Activated naive CD8-positive, alpha-beta T cell treated with anti-CD3 and anti-CD28 coated beads, Interleukin-2, amount 10 ng/mL, durations not matched to agents 7 days and 5 days (primary cell): ENCODE data around the gene PRR7. TPM values are rescaled to one million over a fixed set of nuclear protein-coding genes. Genes with fewer than 3 reads are reported as not detected.

Source experiments
- ATAC-seq: fragments of 150-1000 bp; cut with Tn5 transposase; one replicate; pipeline ENCODE4 v1.10.0; 2021; ENCODE audit warnings: low read depth, moderate library complexity
- POLR2A ChIA-PET: fragments of 350-600 bp; sonication (Branson Sonifier 250); formaldehyde crosslinking; loops from one replicate; lab custom pipeline; 2021; ENCODE audit warnings: antibody characterized with exemption; lab: Charles Lee
- DNase-seq: peaks from one replicate; pipeline ENCODE4 v3.0.0; 2021
- H3K27ac Mint-ChIP-seq: one replicate; pipeline ENCODE4 v1.8.0; 2022; ENCODE audit warnings: mild to moderate bottlenecking, mixed read lengths
- H3K27me3 Mint-ChIP-seq: one replicate; pipeline ENCODE4 v1.8.0; 2022; ENCODE audit warnings: mild to moderate bottlenecking, moderate library complexity, mixed read lengths
- H3K36me3 Mint-ChIP-seq: one replicate; pipeline ENCODE4 v1.8.0; 2021; ENCODE audit warnings: mild to moderate bottlenecking, mixed read lengths
- H3K4me1 Mint-ChIP-seq: one replicate; pipeline ENCODE4 v1.8.0; 2021; ENCODE audit warnings: mixed read lengths
- H3K4me3 Mint-ChIP-seq: one replicate; pipeline ENCODE4 v1.8.0; 2022; ENCODE audit warnings: mild to moderate bottlenecking, moderate library complexity, mixed read lengths
- H3K9me3 Mint-ChIP-seq: one replicate; pipeline ENCODE4 v1.8.0; 2021; ENCODE audit warnings: mixed read lengths
- total RNA-seq, 2 experiments: library from RNA; stranded (reverse); gene quantifications; one replicate each; pipeline ENCODE4 v1.2.3, GENCODE V29; 2021

Gene PRR7
- total RNA-seq, 2 experiments from 2014 or later, result 10.0 to 10.6 TPM

- DNase-seq (no peak), ATAC-seq (no peak)
- Mint-ChIP-seq H3K36me3 (peaks cover 12% of the 10 kb centered on the region), H3K4me3 (no peak overlapping the region), H3K27ac (peak overlapping the region; percentile 60), H3K9me3 (no peaks in the 10 kb centered on the region), H3K4me1 (peaks cover 21% of the 10 kb centered on the region), H3K27me3 (no peaks in the 10 kb centered on the region)
- POLR2A ChIA-PET, result interaction anchor here (2.2 to 4.1 kb wide), 2 partner anchors 20 to 37 kb away, joined by 9 to 21 read pairs; partner anchors contain the start of gene DBN1
These were observed 46.2 kb downstream of the PRR7 start for GRCh38 chr5:177492841-177493240.

GRCh38 chr5:177493795-177494345 lies 47.3 kb downstream of the PRR7 start:
- Mint-ChIP-seq H3K4me1 (peaks cover 30% of the 10 kb centered on the region), H3K9me3 (no peaks in the 10 kb centered on the region), H3K36me3 (peaks cover 12% of the 10 kb centered on the region), H3K27ac (peak overlapping the region; percentile 85), H3K4me3 (peak overlapping the region; percentile 44), H3K27me3 (peaks cover 8% of the 10 kb centered on the region)
- ATAC-seq (no peak), DNase-seq (no peak)
- POLR2A ChIA-PET, result interaction anchor here (1.1 to 4.1 kb wide), 4 partner anchors 16 to 38 kb away, joined by 3 to 21 read pairs (median 6); partner anchors contain the start of gene DBN1

- peaks cover 11% of the 10 kb centered on the region for H3K27me3 Mint-ChIP-seq
- peak overlapping the region; percentile 85 for H3K27ac Mint-ChIP-seq
- ATAC-seq, result peak; percentile 15
- H3K4me1 Mint-ChIP-seq, result peaks cover 31% of the 10 kb centered on the region
- H3K36me3 Mint-ChIP-seq, result peaks cover 12% of the 10 kb centered on the region
- H3K9me3 Mint-ChIP-seq, result no peaks in the 10 kb centered on the region
- POLR2A ChIA-PET, result interaction anchor here (1.1 to 4.1 kb wide), 8 partner anchors 14 to 92 kb away, joined by 3 to 21 read pairs (median 4); partner anchors contain the start of gene DBN1
- H3K4me3 Mint-ChIP-seq, result peak overlapping the region; percentile 44
- no peak for DNase-seq
These were observed 48.0 kb downstream of the PRR7 start for GRCh38 chr5:177494346-177495195.

- H3K9me3 Mint-ChIP-seq, result no peaks in the 10 kb centered on the region
- DNase-seq (no peak), ATAC-seq (no peak)
- peak overlapping the region; percentile 87 for H3K4me3 Mint-ChIP-seq
- peak overlapping the region; percentile 48 for H3K27ac Mint-ChIP-seq
- H3K27me3 Mint-ChIP-seq, result peaks cover 17% of the 10 kb centered on the region
- peaks cover 6% of the 10 kb centered on the region for H3K36me3 Mint-ChIP-seq
- POLR2A ChIA-PET, result interaction anchor here (0.5 to 4.1 kb wide), 10 partner anchors 15 to 105 kb away, joined by 3 to 34 read pairs (median 6); partner anchors contain the start of genes DBN1 and DDX41
- H3K4me1 Mint-ChIP-seq, result peaks cover 31% of the 10 kb centered on the region
These were observed 48.8 kb downstream of the PRR7 start for GRCh38 chr5:177495243-177496060.

- Mint-ChIP-seq H3K9me3 (no peaks in the 10 kb centered on the region), H3K36me3 (peaks cover 2% of the 10 kb centered on the region), H3K27ac (peak overlapping the region; percentile 48), H3K4me3 (peak overlapping the region; percentile 87), H3K4me1 (peaks cover 34% of the 10 kb centered on the region), H3K27me3 (peaks cover 17% of the 10 kb centered on the region)
- POLR2A ChIA-PET, result interaction anchor here (0.5 to 3.6 kb wide), 10 partner anchors 16 to 105 kb away, joined by 3 to 34 read pairs (median 6); partner anchors contain the start of genes DBN1 and DDX41
- no peak for DNase-seq
- no peak for ATAC-seq
These were observed 49.6 kb downstream of the PRR7 start for GRCh38 chr5:177496070-177496726.

GRCh38 chr5:177496727-177497291 lies 50.2 kb downstream of the PRR7 start:
- DNase-seq, result no peak
- no peak for ATAC-seq
- peaks cover 34% of the 10 kb centered on the region for H3K4me1 Mint-ChIP-seq

GRCh38 chr5:177497292-177498012 lies 50.8 kb downstream of the PRR7 start, which contains the start of gene PDLIM7:
TSS of gene PDLIM7 (minus strand) at chr5:177497604. CDS start at chr5:177496512, 1,092 bp downstream.
- Mint-ChIP-seq H3K27me3 (peaks cover 17% of the 10 kb centered on the region), H3K36me3 (no peaks in the 10 kb centered on the region), H3K4me1 (peaks cover 38% of the 10 kb centered on the region), H3K27ac (peak within 1 kb of the TSS; percentile 77), H3K4me3 (peak within 1 kb of the TSS; percentile 87), H3K9me3 (no peaks in the 10 kb centered on the region)
- POLR2A ChIA-PET, result interaction anchor here (0.6 to 3.6 kb wide), 17 partner anchors 14 to 125 kb away, joined by 3 to 34 read pairs (median 5); partner anchors contain the start of genes DBN1 and DDX41
- ATAC-seq, result peak; percentile 83
- peak; percentile 98 for DNase-seq

More at GRCh38 chr5:177496727-177497291, 50.2 kb downstream of the PRR7 start:
- H3K27ac Mint-ChIP-seq, result peak overlapping the region; percentile 48
- peak overlapping the region; percentile 87 for H3K4me3 Mint-ChIP-seq
- H3K9me3 Mint-ChIP-seq, result no peaks in the 10 kb centered on the region
- H3K27me3 Mint-ChIP-seq, result peaks cover 17% of the 10 kb centered on the region
- POLR2A ChIA-PET, result interaction anchor here (0.6 to 3.6 kb wide), 17 partner anchors 13 to 124 kb away, joined by 3 to 34 read pairs (median 5); partner anchors contain the start of genes DBN1 and DDX41
- H3K36me3 Mint-ChIP-seq, result no peaks in the 10 kb centered on the region

- DNase-seq (no peak), ATAC-seq (peak; percentile 26)
- peak overlapping the region; percentile 77 for H3K27ac Mint-ChIP-seq
- H3K9me3 Mint-ChIP-seq, result no peaks in the 10 kb centered on the region
- peak overlapping the region; percentile 87 for H3K4me3 Mint-ChIP-seq
- H3K4me1 Mint-ChIP-seq, result peaks cover 39% of the 10 kb centered on the region
- POLR2A ChIA-PET, result interaction anchor here (0.9 to 3.6 kb wide), 15 partner anchors 15 to 108 kb away, joined by 3 to 34 read pairs (median 5); partner anchors contain the start of genes DBN1 and DDX41
- H3K36me3 Mint-ChIP-seq, result no peaks in the 10 kb centered on the region
- H3K27me3 Mint-ChIP-seq, result peaks cover 17% of the 10 kb centered on the region
These were observed 51.6 kb downstream of the PRR7 start for GRCh38 chr5:177498013-177498787.

- Mint-ChIP-seq H3K27ac (no peak overlapping the region), H3K4me3 (no peak overlapping the region), H3K36me3 (no peaks in the 10 kb centered on the region), H3K4me1 (peaks cover 29% of the 10 kb centered on the region), H3K9me3 (no peaks in the 10 kb centered on the region), H3K27me3 (peaks cover 17% of the 10 kb centered on the region)
- no peak for ATAC-seq
- POLR2A ChIA-PET, result interaction anchor here (1.1 kb wide), 1 partner anchor 27 kb away, joined by 3 read pairs; no protein-coding TSS in a partner anchor
- DNase-seq, result no peak
These were observed 53.2 kb downstream of the PRR7 start for GRCh38 chr5:177499842-177500241.

- DNase-seq, result peak; percentile 89
- H3K9me3 Mint-ChIP-seq, result no peaks in the 10 kb centered on the region
- peak; percentile 31 for ATAC-seq
- no peaks in the 10 kb centered on the region for H3K36me3 Mint-ChIP-seq
- peaks cover 17% of the 10 kb centered on the region for H3K27me3 Mint-ChIP-seq
- no peak overlapping the region for H3K27ac Mint-ChIP-seq
- peaks cover 28% of the 10 kb centered on the region for H3K4me1 Mint-ChIP-seq
- H3K4me3 Mint-ChIP-seq, result no peak overlapping the region
- POLR2A ChIA-PET, result interaction anchor here (1.1 to 2.8 kb wide), 4 partner anchors 28 to 653 kb away, joined by 3 to 19 read pairs (median 6); partner anchors contain the start of gene NHP2
These were observed 54.3 kb downstream of the PRR7 start for GRCh38 chr5:177500685-177501522.
